DMS53 treated with DMSO at 0.1 percent for 48 hours (cell line): ENCODE data around the gene USP17L28.
"Not testable (repeated sequence)": the region's sequence is repeated elsewhere in the genome, so short reads cannot be mapped to it uniquely, and the experiment has no call there.

Experiments
- DNase-seq: peaks from one replicate; lab custom pipeline; 2025; ENCODE audit not compliant: unreplicated experiment; lab: John Stamatoyannopoulos, UW

The USP17L28 gene

DNA sequence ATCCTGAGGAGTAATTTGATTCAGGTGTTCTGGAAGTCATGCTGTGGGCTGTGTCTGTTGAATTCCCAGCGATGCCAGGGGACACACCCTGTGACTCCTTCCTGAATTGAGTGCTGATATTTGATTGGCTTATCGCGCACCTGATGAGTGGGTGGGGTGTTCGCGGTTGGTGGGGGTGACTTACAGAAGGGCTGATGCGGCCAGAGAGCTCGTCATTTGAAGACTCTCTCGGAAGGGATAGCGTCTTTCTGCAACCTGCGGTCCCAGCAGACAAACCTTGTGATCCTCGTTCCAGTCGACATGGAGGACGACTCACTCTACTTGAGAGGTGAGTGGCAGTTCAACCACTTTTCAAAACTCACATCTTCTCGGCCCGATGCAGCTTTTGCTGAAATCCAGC lies at the start of gene USP17L28:
Gene USP17L28 (plus strand): TSS at position 301 of the 400 bp plus-strand sequence. CDS start 0 bp downstream, at position 301.
- not testable (repeated sequence) for DNase-seq

GRCh38 chr4:9324191-9324590 lies 24.5 kb upstream of the USP17L28 start:
- DNase-seq, result not testable (repeated sequence)

- not testable (repeated sequence) for DNase-seq
These were observed 23.8 kb upstream of the USP17L28 start, which contains the start of gene USP17L24 for GRCh38 chr4:9324865-9325264. USP17L24 (plus strand) TSS chr4:9325165; CDS start chr4:9325165, 0 bp downstream.

DNA sequence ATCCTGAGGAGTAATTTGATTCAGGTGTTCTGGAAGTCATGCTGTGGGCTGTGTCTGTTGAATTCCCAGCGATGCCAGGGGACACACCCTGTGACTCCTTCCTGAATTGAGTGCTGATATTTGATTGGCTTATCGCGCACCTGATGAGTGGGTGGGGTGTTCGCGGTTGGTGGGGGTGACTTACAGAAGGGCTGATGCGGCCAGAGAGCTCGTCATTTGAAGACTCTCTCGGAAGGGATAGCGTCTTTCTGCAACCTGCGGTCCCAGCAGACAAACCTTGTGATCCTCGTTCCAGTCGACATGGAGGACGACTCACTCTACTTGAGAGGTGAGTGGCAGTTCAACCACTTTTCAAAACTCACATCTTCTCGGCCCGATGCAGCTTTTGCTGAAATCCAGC lies 19.1 kb upstream of the USP17L28 start, which contains the start of gene USP17L25:
Gene USP17L25 (plus strand): TSS at position 301 of the 400 bp plus-strand sequence. CDS start 0 bp downstream, at position 301.
- not testable (repeated sequence) for DNase-seq

DNA sequence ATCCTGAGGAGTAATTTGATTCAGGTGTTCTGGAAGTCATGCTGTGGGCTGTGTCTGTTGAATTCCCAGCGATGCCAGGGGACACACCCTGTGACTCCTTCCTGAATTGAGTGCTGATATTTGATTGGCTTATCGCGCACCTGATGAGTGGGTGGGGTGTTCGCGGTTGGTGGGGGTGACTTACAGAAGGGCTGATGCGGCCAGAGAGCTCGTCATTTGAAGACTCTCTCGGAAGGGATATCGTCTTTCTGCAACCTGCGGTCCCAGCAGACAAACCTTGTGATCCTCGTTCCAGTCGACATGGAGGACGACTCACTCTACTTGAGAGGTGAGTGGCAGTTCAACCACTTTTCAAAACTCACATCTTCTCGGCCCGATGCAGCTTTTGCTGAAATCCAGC lies 14.3 kb upstream of the USP17L28 start, which contains the start of gene USP17L26:
Gene USP17L26 (plus strand): TSS at position 301 of the 400 bp plus-strand sequence. CDS start 0 bp downstream, at position 301.
- not testable (repeated sequence) for DNase-seq

- not testable (repeated sequence) for DNase-seq
These were observed 9.6 kb upstream of the USP17L28 start, which contains the start of gene USP17L5 for GRCh38 chr4:9339103-9339502. USP17L5 (plus strand) TSS chr4:9339403; CDS start chr4:9339403, 0 bp downstream.

- DNase-seq, result not testable (repeated sequence)
These were observed 4.8 kb upstream of the USP17L28 start, which contains the start of gene USP17L27 for GRCh38 chr4:9343848-9344247. USP17L27 (plus strand) TSS chr4:9344148; CDS start chr4:9344148, 0 bp downstream.

GRCh38 chr4:9350866-9351265 lies 2.2 kb downstream of the USP17L28 start:
- DNase-seq, result not testable (repeated sequence)

GRCh38 chr4:9353338-9353737 lies 4.6 kb downstream of the USP17L28 start, which contains the start of gene USP17L29:
USP17L29 (plus strand) TSS chr4:9353638; CDS start chr4:9353638, 0 bp downstream.
- DNase-seq, result not testable (repeated sequence)

GRCh38 chr4:9362829-9363228 lies 14.1 kb downstream of the USP17L28 start, which contains the start of gene USP17L30:
USP17L30 (plus strand) TSS chr4:9363129; CDS start chr4:9363129, 0 bp downstream.
- not testable (repeated sequence) for DNase-seq

- DNase-seq, result not testable (repeated sequence)
These were observed 31.2 kb downstream of the USP17L28 start for GRCh38 chr4:9379881-9380280.

DNA sequence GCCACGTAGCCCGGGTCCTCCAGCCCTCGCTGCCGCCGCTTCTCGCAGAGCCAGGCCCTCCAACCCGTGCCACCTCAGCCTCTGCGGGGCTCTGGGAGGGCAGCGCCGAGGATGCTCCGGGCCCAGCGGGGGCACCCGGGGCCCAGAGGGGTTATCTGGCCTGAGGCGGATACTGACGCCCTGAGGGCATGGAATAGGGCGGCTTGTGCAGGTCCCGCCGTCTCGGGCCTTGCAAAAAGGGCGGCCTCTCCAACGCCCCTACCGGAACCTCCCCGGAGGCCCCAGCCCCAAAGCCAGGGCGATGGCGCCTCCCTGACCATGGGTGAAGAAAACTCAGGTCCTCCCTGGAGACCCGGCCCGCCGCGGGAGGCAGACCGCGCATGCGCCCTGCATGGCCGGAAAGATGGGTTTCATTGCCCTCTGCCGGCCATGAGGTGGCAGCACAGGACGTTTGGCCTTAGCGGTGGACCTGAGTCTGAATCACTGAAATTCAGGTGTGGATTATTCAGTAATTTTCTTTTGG lies 32.4 kb downstream of the USP17L28 start:
- not testable (repeated sequence) for DNase-seq

DNA sequence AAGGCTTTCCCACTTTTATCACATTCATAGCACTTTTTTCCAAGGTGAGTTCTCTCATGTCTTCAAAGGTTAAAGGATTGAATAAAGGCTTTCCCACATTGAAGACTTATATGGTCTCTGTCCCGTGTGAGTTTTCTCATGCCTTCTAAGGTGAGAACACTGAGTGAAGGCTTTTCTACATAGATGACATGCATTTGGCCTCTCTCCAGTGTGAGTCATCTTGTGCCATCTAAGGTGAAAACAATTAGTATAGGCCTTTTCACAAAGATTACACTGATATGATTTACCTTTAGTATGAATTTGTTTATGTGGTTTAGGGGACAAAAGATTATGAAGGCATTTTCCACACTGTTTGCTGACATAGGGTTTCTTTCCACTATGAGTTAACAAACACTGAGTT lies 35.4 kb downstream of the USP17L28 start:
- no peak for DNase-seq

DNA sequence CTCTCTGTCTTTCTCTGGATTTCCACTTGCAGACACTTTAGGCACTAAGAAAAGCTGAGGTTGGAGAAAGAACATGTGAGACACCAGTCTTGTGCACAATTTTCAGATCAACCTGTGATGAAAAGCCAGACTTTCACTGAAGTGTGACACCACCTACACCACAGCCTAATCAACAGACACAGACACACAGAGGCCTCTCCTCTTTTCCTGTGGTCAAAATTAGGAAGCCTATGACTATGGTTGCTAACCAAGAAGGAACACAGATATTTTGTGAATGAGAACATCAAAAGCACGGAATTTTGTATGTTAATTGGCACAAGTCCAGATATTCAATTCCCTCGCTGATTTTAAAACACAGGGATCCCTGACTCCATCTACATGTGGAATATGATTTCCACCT lies 40.3 kb downstream of the USP17L28 start:
- DNase-seq, result not testable (repeated sequence)
